Lung (tissue), 12 donors: Measurements from ENCODE around the gene ZDHHC21. TPM values are rescaled to one million over a fixed set of nuclear protein-coding genes. Genes with fewer than 3 reads are reported as not detected.

Source experiments
- ATAC-seq: fragments of 200-7000 bp; cut with Tn5 transposase; one replicate; pipeline ENCODE4 v1.9.1; 2020; ENCODE audit warnings: moderate number of reproducible peaks; ENCODE audit not compliant: insufficient read depth, low FRiP score
- DNase-seq, 3 donors: peaks; one replicate each; pipeline ENCODE4 v3.0.0-alpha.2; 2013 to 2017
- H3K27ac ChIP-seq, 2 donors: one replicate each; pipeline ENCODE4 v1.5.1; 2013; ENCODE audit warnings: mild to moderate bottlenecking in 2 of 2, moderate library complexity in 2 of 2, control low read depth in 1 of 2, inconsistent platforms in 1 of 2, low read depth in 1 of 2, low read length in 1 of 2
- H3K27me3 ChIP-seq, 3 donors: one replicate each; pipeline ENCODE4 v1.5.1; 2013; ENCODE audit warnings: low read length in 2 of 3; ENCODE audit not compliant: control insufficient read depth in 3 of 3, insufficient read depth in 3 of 3
- H3K36me3 ChIP-seq, 4 donors: one replicate each; pipeline ENCODE4 v1.5.1; 2013; ENCODE audit warnings: low read length in 4 of 4, mild to moderate bottlenecking in 1 of 4, moderate library complexity in 1 of 4; ENCODE audit not compliant: control insufficient read depth in 4 of 4, insufficient read depth in 4 of 4
- H3K4me1 ChIP-seq, 5 donors: one replicate each; pipeline ENCODE4 v1.5.1; 2013; ENCODE audit warnings: low read length in 5 of 5, mild to moderate bottlenecking in 2 of 5, moderate library complexity in 1 of 5; ENCODE audit not compliant: control insufficient read depth in 5 of 5, insufficient read depth in 5 of 5
- H3K4me3 ChIP-seq: one replicate; pipeline ENCODE4 v1.5.1; 2013; ENCODE audit warnings: mild to moderate bottlenecking, control low read depth, moderate library complexity
- H3K9ac ChIP-seq, 2 donors: one replicate each; pipeline ENCODE4 v1.5.1; 2013; ENCODE audit warnings: low read length in 2 of 2, control low read depth in 1 of 2; ENCODE audit not compliant: insufficient read depth in 1 of 2
- H3K9me3 ChIP-seq, 4 donors: one replicate each; pipeline ENCODE4 v1.5.1; 2013; ENCODE audit warnings: low read length in 3 of 4, mild to moderate bottlenecking in 1 of 4, moderate library complexity in 1 of 4; ENCODE audit not compliant: control insufficient read depth in 4 of 4, insufficient read depth in 3 of 4
- WGBS, 2 donors: extraction: QIAGEN DNeasy Blood & Tissue Kit; methylation state at CpG; one replicate each; pipeline ENCODE4 v1.1.7; 2013; 5-methylcytosine and 5-hydroxymethylcytosine counted together
- polyA plus RNA-seq, 2 donors: library from polyadenylated mRNA; stranded (reverse); fragments of 200-250 nt; gene quantifications; one replicate each; pipeline ENCODE4 v1.2.1, GENCODE V29; 2013
- total RNA-seq, 2 donors: library from RNA; depleted of rRNA in 1 of 2; stranded (reverse); fragments of >200 nt in 1 of 2; gene quantifications; one replicate each; pipeline ENCODE4 v1.2.1, GENCODE V29; 2014 to 2021
- TF ChIP-seq, protein P1 (sequence below): IDR thresholded peaks from 2 replicates; pipeline ENCODE4 v1.5.1; 2012; ENCODE audit warnings: mild to moderate bottlenecking; ENCODE audit errors: control extremely low read depth, extremely low read depth
- donor health status: control.
- donor health status: control.
- donor health status: Bipolar disorder and iron deficiency.
- donor health status: healthy.
- donor health status: DM: yes; HTN: yes; CAD: no.

The ZDHHC21 gene
- total and polyA plus RNA-seq, 4 donors = 4.3 to 54.7 (median 15.2) TPM

DNA sequence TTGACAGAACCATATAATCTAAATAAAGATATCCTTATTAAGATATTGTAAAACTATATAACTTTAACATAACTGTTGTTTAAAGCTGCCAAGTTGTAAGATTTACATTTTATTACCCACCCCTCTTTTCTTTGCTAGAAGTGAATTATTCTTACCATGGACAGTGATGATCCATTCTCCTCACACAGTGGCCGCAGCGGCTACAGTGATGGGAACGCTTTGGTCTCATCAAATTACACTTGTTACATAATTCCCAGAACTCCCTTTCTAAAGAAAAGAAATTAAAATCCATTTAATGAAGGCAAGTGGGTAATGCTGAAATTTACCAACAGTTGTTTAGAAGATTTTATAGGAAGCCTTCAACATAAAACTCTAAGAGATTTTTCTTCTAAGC lies 31.2 kb downstream of the ZDHHC21 start:
- TF ChIP-seq, protein P1, sequence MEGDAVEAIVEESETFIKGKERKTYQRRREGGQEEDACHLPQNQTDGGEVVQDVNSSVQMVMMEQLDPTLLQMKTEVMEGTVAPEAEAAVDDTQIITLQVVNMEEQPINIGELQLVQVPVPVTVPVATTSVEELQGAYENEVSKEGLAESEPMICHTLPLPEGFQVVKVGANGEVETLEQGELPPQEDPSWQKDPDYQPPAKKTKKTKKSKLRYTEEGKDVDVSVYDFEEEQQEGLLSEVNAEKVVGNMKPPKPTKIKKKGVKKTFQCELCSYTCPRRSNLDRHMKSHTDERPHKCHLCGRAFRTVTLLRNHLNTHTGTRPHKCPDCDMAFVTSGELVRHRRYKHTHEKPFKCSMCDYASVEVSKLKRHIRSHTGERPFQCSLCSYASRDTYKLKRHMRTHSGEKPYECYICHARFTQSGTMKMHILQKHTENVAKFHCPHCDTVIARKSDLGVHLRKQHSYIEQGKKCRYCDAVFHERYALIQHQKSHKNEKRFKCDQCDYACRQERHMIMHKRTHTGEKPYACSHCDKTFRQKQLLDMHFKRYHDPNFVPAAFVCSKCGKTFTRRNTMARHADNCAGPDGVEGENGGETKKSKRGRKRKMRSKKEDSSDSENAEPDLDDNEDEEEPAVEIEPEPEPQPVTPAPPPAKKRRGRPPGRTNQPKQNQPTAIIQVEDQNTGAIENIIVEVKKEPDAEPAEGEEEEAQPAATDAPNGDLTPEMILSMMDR = no peak
- Histone ChIP-seq H3K9me3 (no peaks in the 10 kb centered on the region), H3K27ac (no peak overlapping the region), H3K27me3 (no peaks in the 10 kb centered on the region), H3K9ac (no peak overlapping the region), H3K36me3 (peaks cover 0 to 2% (median 0%) of the 10 kb centered on the region in 4 donors), H3K4me1 (peaks cover 0 to 5% (median 0%) of the 10 kb centered on the region in 5 donors), H3K4me3 (no peak overlapping the region)
- no peak for ATAC-seq
- no peak for DNase-seq
- 95 to 99% methylated on average over 3 of the region's 3 CpGs for WGBS, 2 donors

GRCh38 chr9:14661421-14662059 lies 31.7 kb downstream of the ZDHHC21 start:
- WGBS, 2 donors = 60 to 64% methylated on average over 3 of the region's 3 CpGs
- no peak for ATAC-seq

GRCh38 chr9:14660721-14661120 lies 32.5 kb downstream of the ZDHHC21 start:
- Histone ChIP-seq H3K4me3 (no peak overlapping the region), H3K27ac (no peak overlapping the region), H3K36me3 (peaks cover 0 to 2% (median under 1%) of the 10 kb centered on the region in 4 donors), H3K4me1 (peaks cover 0 to 5% (median 0%) of the 10 kb centered on the region in 5 donors), H3K27me3 (no peaks in the 10 kb centered on the region), H3K9ac (no peak overlapping the region), H3K9me3 (no peaks in the 10 kb centered on the region)
- ATAC-seq (no peak), DNase-seq (no peak)
- 91% methylated on average over 5 of the region's 5 CpGs for WGBS, 2 donors
- TF ChIP-seq, protein P1 = no peak

More at GRCh38 chr9:14661421-14662059, 31.7 kb downstream of the ZDHHC21 start:
- Histone ChIP-seq H3K27ac (no peak overlapping the region), H3K9ac (no peak overlapping the region), H3K9me3 (no peaks in the 10 kb centered on the region), H3K27me3 (no peaks in the 10 kb centered on the region), H3K4me3 (no peak overlapping the region), H3K4me1 (peaks cover 0 to 5% (median 0%) of the 10 kb centered on the region in 5 donors), H3K36me3 (peaks cover 0 to 2% (median under 1%) of the 10 kb centered on the region in 4 donors)
- TF ChIP-seq, protein P1 = no peak
- DNase-seq = peak in 2 of 3 donors; percentile 75 to 76
